ENCODE results near the gene SERPINA6.

- TF ChIP-seq POLR2AphosphoS5 (IDR thresholded peaks at IDR 0.05) (no peak), CTCF (IDR thresholded peaks at IDR 0.05) (no peak), POLR2A (IDR thresholded peaks at IDR 0.05) (no peak), EP300 (IDR thresholded peaks at IDR 0.05) (no peak)
Measured at GRCh38 chr14:94331462-94331861, 8.3 kb upstream of the SERPINA6 start.

Measured in stomach (tissue), 4 donors.